Middle frontal gyrus (tissue), 1 donor: ENCODE results near the gene DNAH8.

ENCODE experiments used
- DNase-seq: peaks from one replicate; pipeline ENCODE4 v3.0.0-alpha.2; 2015; ENCODE audit warnings: low spot score; ENCODE audit errors: extremely low spot score

The DNAH8 gene

GRCh38 chr6:38973178-38974057, 258.3 kb downstream of the DNAH8 start:
- DNase-seq, result peak; percentile 22

- DNase-seq, result no peak
Observed at GRCh38 chr6:38974389-38975151, 259.5 kb downstream of the DNAH8 start.

- no peak for DNase-seq
Observed at GRCh38 chr6:38975621-38976049, 260.5 kb downstream of the DNAH8 start.

GRCh38 chr6:38976051-38976450, 260.9 kb downstream of the DNAH8 start:
- DNase-seq, result no peak

DNA sequence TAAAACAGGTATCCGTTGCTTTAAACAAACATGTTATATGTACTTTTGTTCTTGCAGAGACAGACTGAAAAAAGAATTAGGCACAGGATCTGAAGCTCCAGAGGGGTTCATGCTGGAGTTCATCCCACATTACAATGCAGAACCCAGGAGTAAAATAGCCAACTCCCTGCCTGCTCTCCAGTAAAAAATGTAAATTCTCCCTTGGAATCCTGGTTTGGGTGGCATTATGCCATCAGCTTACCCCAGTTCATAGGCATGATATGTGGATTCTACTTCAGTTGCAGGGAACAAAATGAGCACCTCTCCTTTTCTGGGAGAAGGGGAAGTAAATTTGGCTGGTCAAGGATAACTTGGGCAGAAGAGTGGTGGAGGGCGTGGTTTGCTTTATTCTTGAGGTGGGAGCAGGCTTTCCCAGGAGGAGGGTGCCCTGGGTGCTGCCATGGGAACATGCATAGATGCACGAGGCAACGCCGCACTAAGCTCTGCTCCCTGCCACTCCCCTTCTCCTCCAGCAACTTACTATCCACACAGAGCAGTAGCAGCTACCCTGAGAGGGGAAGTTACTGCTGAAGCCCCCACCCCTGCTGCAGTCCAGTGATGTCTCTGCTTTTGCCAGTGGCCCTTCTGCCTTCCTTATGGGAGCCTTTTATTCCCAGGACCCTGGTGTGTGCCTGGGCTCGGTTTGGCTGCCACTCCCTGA, 261.8 kb downstream of the DNAH8 start:
- no peak for DNase-seq

GRCh38 chr6:38978139-38978704, 263.1 kb downstream of the DNAH8 start:
- DNase-seq, result no peak

GRCh38 chr6:38982470-38982869, 267.4 kb downstream of the DNAH8 start:
- no peak for DNase-seq

DNA sequence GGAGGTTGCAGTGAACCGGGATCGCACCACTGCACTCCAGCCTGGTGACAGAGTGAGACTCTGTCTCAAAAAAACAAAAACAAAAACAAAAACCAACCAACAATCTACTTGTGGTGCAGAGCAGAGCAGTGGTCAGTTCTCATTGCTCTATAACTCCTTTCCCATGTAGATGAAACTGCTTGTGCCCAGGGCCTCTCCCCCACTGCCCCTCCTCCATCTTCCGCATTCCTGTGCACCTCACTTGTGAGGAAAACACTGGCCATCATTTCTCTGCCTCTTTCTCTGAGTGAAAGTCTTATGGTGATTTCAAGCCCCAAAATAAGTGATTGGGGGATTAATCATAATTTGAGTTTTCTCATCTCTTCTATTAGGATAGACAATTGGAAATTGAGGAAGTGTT, 269.6 kb downstream of the DNAH8 start:
- DNase-seq, result no peak

DNA sequence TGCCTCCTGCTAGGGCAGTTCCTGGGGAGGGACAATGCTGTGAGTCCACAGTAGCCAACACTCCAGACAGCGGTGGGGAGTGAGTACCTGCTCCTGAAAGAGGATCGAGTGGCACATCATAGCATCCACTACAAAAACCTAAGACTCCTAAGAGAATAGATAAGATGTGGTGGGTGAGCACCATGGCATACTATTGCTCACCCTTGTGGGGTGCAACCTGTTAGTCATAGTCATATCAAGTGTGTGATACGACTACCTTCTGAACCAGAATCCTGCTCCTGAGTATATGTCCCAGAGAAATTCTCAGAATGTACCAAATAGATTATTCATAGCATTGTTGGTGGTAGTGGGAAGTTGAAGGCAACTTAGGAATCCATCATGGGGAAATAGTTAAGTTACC, 270.7 kb downstream of the DNAH8 start:
- no peak for DNase-seq

DNA sequence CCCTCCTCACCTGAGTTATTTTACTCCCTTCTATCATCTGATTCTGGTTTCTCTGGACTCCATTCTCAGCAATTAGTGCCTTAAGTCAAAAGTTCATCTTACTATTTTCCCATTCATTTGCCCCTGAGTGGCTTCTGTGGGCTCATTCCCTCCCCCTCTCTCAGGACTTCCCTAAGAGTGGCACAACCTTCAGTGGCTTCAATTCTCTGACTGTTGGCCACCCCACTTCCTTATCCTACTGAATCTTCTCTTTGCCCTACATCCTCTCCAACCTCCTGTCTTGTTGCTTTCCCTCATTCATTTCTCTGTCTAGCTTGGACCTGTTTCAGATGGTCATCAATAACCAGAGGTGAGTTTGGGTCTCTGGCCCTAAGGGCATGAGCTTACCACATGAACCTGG, 272.4 kb downstream of the DNAH8 start:
- no peak for DNase-seq

GRCh38 chr6:38988736-38989449, 273.8 kb downstream of the DNAH8 start:
- DNase-seq, result no peak

GRCh38 chr6:38990475-38990874, 275.4 kb downstream of the DNAH8 start:
- no peak for DNase-seq

GRCh38 chr6:38996676-38997075, 281.6 kb downstream of the DNAH8 start:
- DNase-seq, result no peak

GRCh38 chr6:38997128-38997761, 282.1 kb downstream of the DNAH8 start:
- DNase-seq, result no peak

- no peak for DNase-seq
Observed at GRCh38 chr6:39003072-39003471, 288.0 kb downstream of the DNAH8 start.

DNA sequence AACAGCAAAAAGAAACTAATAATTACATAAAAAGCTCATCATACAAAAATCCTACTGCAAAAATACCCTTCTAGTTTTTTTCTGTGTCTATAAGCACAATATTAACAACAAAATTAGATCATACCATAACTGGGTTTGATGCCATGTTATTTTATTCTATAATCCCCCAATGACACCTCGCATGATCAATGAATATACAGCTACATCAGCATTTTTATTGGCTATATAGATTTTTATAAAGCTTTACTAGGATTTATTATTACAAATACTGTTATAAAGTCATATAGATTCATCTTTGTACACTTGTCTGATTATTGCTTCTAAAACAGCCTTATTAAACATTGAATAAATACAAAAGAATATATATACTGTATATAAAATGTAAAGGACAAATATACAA, 288.4 kb downstream of the DNAH8 start:
- DNase-seq, result no peak

GRCh38 chr6:39004801-39005200, 289.7 kb downstream of the DNAH8 start:
- no peak for DNase-seq

DNA sequence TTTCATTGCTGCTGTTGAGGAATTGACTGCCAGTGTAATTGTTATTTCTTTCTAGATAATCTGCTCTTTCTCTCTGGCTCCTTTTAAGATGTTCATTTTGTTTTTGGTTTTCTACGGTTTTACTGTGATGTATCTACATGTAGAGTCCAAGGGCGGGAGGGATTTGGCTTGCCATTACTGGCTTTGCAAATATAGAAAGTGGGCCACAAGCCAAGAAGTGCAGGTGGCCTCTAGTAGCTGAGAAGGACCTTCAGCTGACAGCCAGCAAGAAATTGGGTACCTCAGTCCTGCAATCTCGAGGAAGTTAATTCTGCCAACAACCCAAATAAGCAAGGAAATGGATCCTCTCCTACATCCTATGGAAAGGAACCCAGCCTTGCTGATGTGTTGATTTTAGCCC, 290.7 kb downstream of the DNAH8 start:
- no peak for DNase-seq

- no peak for DNase-seq
Observed at GRCh38 chr6:39007575-39007974, 292.5 kb downstream of the DNAH8 start.

DNA sequence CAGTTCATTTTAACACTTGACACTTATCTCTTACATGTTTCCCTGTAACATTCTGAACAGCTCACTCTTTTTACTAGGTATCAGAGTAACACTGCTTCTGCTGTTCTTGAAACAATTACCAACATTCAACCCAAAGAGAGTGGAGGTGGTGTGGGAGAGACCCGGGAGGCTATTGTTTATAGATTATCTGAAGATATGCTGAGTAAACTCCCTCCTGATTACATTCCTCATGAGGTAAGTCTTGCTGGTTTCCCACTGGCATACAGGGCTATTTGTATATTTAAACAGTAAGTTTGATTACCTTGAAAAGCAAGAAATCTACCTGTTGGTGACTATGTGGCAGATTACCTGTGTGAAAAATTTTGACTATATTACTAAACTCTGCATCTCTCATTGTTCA, 293.6 kb downstream of the DNAH8 start:
- DNase-seq, result no peak
